ENCODE measurements around the gene ITPKA. TPM values are rescaled to one million over a fixed set of nuclear protein-coding genes. Genes with fewer than 3 reads are reported as not detected.

The ITPKA gene
- total and polyA plus RNA-seq, 2 of the 13 experiments (the other 11 are each of a cell fraction or from before 2014, with no cell fraction given) = 13.2 to 41.3 TPM

DNA sequence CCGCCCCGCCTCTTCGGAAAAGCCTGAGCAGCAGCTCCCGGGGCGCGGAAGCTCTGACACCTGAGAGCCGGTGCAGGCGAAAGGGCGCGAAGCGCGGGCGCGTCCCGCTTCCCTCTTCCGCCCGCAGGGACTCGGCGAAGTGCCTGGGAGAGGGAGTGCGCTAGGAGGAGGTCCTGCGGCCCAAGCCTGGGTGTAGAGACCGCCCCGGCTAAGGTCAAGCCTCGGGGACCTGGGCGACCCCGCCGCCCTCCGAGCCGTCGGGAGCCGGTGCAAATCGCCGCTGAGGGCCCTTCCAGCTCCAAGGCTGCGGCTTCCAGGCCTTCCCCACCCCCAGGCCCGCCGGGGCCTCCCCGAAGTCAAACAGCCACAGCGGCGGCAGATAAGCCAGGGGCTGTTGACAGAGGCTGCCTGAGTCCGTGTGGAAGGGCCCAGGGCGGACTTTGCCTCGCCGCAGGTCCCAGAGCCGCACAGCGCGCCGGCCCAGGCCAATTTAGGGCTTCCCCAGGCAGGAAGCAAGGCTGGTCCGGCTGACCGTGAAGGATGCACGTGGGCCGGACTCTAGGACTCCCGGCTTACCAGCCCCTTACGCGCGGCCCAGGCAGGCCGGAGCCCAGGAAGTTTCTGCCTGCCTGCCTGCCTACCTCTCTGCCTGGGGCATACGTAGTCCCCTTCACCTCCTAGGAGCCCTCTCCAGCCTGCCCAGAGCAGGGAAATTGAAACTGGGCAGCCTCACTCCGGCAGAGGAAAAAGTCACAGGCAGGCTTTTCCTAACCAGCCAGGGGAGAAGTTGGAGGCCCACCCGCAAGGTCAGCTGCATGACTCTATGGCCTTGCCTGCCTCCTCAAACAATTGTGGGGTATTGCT lies 2.3 kb downstream of the ITPKA start (continued):
- TF ChIP-seq SNAPC4 (CRISPR knock-in tag; IDR thresholded peaks at IDR 0.05) = peak; percentile 84; the same call in 1 of the 2 replicates
- no peak for TF ChIP-seq BRD4 (CRISPR knock-in tag; IDR thresholded peaks at IDR 0.05)
- TF ChIP-seq ZBTB7A (CRISPR knock-in tag; IDR thresholded peaks at IDR 0.05) = 0 out of 2 replicates have a peak, but pooled peaks have one; percentile 11
- no peak for TF ChIP-seq TEAD2 (CRISPR knock-in tag; IDR thresholded peaks at IDR 0.05)
- peak; percentile 80; the same call in 1 of the 2 replicates for TF ChIP-seq AFF4 (CRISPR knock-in tag; IDR thresholded peaks at IDR 0.05)
- TF ChIP-seq, protein P1, sequence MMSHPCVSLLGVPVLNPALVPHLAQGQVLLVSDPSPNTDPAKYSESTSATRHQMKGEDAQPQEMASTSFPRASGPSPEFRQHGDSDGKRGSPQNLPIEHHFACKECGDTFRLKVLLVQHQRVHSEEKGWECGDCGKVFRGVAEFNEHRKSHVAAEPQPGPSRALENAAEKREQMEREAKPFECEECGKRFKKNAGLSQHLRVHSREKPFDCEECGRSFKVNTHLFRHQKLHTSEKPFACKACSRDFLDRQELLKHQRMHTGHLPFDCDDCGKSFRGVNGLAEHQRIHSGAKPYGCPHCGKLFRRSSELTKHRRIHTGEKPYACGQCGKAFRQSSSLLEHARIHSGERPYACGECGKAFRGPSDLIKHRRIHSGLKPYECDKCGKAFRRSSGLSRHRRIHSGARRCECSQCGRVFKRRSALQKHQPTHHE (CRISPR knock-in tag; IDR thresholded peaks at IDR 0.05; ENCODE audit: borderline replicate concordance) = no peak
- peak; percentile 82; the same call in 1 of the 2 replicates for TF ChIP-seq KLF6 (CRISPR knock-in tag; IDR thresholded peaks at IDR 0.05)
- peak; percentile 12; the same call in 1 of the 2 replicates for TF ChIP-seq TFAP4 (IDR thresholded peaks at IDR 0.05; ENCODE audit: borderline replicate concordance, low read depth)
- peak; percentile 84 for TF ChIP-seq ZNF292 (CRISPR knock-in tag; IDR thresholded peaks at IDR 0.05; ENCODE audit: borderline replicate concordance, low read depth)
- no peak for TF ChIP-seq ZNF225 (CRISPR knock-in tag; IDR thresholded peaks at IDR 0.05)
- no peak for TF ChIP-seq ZNF20 (CRISPR knock-in tag; IDR thresholded peaks at IDR 0.05)
- TF ChIP-seq SCMH1 (CRISPR knock-in tag; IDR thresholded peaks at IDR 0.05; ENCODE audit: borderline replicate concordance) = no peak
- TF ChIP-seq ESRRA (CRISPR knock-in tag; IDR thresholded peaks at IDR 0.05; ENCODE audit: low read depth) = peak; percentile 60; the same call in 1 of the 2 replicates
- 0 out of 2 replicates have a peak, but pooled peaks have one; percentile 23 for TF ChIP-seq DPF2 (CRISPR knock-in tag; IDR thresholded peaks at IDR 0.05; ENCODE audit: borderline replicate concordance, low read depth)
- TF ChIP-seq, protein P2, sequence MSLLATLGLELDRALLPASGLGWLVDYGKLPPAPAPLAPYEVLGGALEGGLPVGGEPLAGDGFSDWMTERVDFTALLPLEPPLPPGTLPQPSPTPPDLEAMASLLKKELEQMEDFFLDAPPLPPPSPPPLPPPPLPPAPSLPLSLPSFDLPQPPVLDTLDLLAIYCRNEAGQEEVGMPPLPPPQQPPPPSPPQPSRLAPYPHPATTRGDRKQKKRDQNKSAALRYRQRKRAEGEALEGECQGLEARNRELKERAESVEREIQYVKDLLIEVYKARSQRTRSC (CRISPR knock-in tag; IDR thresholded peaks at IDR 0.05; ENCODE audit: low read depth) = no peak; the same call in 1 of the 2 replicates
- TF ChIP-seq CBX5 (CRISPR knock-in tag; IDR thresholded peaks at IDR 0.05; ENCODE audit: borderline replicate concordance) = peak; percentile 93
